SKM-1 treated with dmso at 0.1 percent for 144 hours (cell line): ENCODE measurements around the gene PKN1.

Experiments
- DNase-seq: peaks from one replicate; lab custom pipeline; 2025; ENCODE audit not compliant: unreplicated experiment; lab: John Stamatoyannopoulos, UW

PKN1 gene

GRCh38 chr19:14510311-14511228 is 77.5 kb downstream of the PKN1 start:
- peak; percentile 33 for DNase-seq

- no peak for DNase-seq
Observed at GRCh38 chr19:14511229-14511593, 78.1 kb downstream of the PKN1 start.

GRCh38 chr19:14512406-14512961 is 79.4 kb downstream of the PKN1 start:
- DNase-seq: no peak

- no peak for DNase-seq
Observed at GRCh38 chr19:14514215-14514863, 81.2 kb downstream of the PKN1 start.

- no peak for DNase-seq
Observed at GRCh38 chr19:14515501-14516047, 82.5 kb downstream of the PKN1 start.

GRCh38 chr19:14516048-14516534 is 83.0 kb downstream of the PKN1 start:
- DNase-seq: no peak

GRCh38 chr19:14516746-14517438 is 83.8 kb downstream of the PKN1 start:
- DNase-seq: no peak

- no peak for DNase-seq
Observed at GRCh38 chr19:14517446-14517839, 84.3 kb downstream of the PKN1 start.

GRCh38 chr19:14517840-14518505 is 84.9 kb downstream of the PKN1 start, which contains the start of gene DNAJB1:
DNAJB1 (minus strand) TSS chr19:14518397; CDS start chr19:14518349, 48 bp downstream.
- DNase-seq: peak; percentile 48

GRCh38 chr19:14519245-14519859 is 86.2 kb downstream of the PKN1 start:
- no peak for DNase-seq

- no peak for DNase-seq
Observed at GRCh38 chr19:14519860-14520407, 86.8 kb downstream of the PKN1 start.

GRCh38 chr19:14520543-14520942 is 87.4 kb downstream of the PKN1 start:
- no peak for DNase-seq
